NB4 (cell line): ENCODE results near the gene MUC5B.

Experiments used
- DNase-seq: peaks from one replicate; pipeline ENCODE4 v3.0.0; 2010; ENCODE audit warnings: low read depth
- H3K4me3 ChIP-seq: one replicate; pipeline ENCODE4 v1.5.1; 2011; ENCODE audit warnings: mild to moderate bottlenecking, low read depth, low read length, moderate library complexity
- MYC ChIP-seq: IDR thresholded peaks from 2 replicates; pipeline ENCODE4 v1.6.1; 2011; ENCODE audit warnings: low read depth, low read length
- POLR2A ChIP-seq: IDR thresholded peaks from 2 replicates; pipeline ENCODE4 v1.6.1; 2011; ENCODE audit warnings: mild to moderate bottlenecking; ENCODE audit not compliant: insufficient read length; ENCODE audit errors: extremely low read depth
- TF ChIP-seq, protein P1 (sequence below): IDR thresholded peaks from one replicate; pipeline ENCODE4 v1.5.1; 2012; ENCODE audit warnings: low read depth, low read length
- TF ChIP-seq, protein P2 (sequence below): IDR thresholded peaks from 2 replicates; pipeline ENCODE4 v1.6.1; 2011; ENCODE audit warnings: low read depth, low read length

The MUC5B gene

DNA sequence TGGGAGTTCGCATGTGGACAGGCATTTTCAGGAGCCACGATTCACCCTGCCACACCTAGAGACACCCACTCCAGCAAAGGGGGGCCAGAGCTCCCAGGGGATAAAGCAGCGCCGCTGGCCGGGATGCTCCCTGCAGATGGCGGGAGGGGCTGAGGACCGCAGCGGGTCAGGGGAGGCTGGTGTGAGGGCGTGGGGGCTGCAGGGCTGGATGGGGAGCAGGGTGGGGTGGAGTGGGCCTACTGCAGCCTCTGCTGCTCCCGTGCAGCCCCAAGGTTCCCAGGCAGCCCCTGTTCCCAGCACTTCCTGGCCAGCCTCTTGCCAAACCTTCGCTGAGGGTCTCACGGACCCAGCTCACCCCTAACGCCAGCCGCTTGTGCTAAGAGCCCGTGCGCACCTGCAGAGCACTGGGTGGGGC lies 13.0 kb downstream of the MUC5B start:
- no peak overlapping the region for H3K4me3 ChIP-seq
- TF ChIP-seq MYC (no peak), POLR2A (no peak)
- TF ChIP-seq, protein P1, sequence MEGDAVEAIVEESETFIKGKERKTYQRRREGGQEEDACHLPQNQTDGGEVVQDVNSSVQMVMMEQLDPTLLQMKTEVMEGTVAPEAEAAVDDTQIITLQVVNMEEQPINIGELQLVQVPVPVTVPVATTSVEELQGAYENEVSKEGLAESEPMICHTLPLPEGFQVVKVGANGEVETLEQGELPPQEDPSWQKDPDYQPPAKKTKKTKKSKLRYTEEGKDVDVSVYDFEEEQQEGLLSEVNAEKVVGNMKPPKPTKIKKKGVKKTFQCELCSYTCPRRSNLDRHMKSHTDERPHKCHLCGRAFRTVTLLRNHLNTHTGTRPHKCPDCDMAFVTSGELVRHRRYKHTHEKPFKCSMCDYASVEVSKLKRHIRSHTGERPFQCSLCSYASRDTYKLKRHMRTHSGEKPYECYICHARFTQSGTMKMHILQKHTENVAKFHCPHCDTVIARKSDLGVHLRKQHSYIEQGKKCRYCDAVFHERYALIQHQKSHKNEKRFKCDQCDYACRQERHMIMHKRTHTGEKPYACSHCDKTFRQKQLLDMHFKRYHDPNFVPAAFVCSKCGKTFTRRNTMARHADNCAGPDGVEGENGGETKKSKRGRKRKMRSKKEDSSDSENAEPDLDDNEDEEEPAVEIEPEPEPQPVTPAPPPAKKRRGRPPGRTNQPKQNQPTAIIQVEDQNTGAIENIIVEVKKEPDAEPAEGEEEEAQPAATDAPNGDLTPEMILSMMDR: no peak
- TF ChIP-seq, protein P2, sequence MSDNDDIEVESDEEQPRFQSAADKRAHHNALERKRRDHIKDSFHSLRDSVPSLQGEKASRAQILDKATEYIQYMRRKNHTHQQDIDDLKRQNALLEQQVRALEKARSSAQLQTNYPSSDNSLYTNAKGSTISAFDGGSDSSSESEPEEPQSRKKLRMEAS: no peak
- no peak for DNase-seq

DNA sequence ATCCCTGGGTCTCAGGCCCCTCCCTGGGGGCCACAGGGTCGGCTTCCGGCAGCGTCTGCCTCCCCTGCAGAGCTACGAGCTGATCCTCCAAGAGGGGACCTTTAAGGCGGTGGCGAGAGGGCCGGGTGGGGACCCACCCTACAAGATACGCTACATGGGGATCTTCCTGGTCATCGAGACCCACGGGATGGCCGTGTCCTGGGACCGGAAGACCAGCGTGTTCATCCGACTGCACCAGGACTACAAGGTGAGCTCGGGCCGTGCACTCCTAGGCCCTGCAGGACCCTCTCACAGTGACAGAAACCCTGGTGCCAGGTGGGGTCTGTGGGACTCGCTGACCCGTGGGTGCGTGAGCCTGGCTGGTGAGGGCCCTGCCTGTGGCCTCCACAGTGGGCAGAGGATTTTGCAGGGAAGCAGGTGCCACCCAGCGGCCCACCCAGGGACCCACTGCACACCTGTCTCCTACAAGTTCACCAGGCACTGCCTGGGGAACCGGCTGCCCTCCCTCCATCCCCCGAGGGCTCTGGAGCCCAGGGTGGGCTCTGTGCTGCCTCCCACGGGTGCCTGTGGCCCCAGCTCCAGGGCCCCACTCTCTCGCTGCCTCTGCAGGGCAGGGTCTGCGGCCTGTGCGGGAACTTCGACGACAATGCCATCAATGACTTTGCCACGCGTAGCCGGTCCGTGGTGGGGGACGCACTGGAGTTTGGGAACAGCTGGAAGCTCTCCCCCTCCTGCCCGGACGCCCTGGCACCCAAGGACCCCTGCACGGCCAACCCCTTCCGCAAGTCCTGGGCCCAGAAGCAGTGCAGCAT lies 13.7 kb downstream of the MUC5B start:
- H3K4me3 ChIP-seq: no peak overlapping the region
- TF ChIP-seq MYC: no peak

DNA sequence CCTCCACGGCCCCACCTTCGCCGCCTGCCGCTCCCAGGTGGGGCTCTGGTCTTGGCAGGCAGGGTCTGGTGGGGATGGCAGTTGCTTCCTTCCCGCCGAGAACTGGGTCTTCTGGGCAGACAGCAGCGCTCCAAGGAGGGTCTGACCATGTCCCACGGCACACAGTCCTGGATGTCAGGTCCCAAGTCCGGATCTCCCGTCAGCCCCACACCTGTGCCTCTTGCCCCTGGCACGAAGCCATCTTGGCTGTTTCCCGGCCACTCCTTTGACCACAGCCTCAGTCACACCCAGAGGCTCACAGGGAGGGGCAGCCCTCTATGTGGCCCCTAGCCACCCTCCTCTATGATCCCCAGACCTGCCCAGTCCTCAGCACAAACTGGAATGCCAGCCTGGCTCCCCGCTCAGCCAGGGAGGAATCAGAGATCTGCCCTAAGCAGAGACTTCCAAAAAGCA lies 14.3 kb downstream of the MUC5B start:
- no peak overlapping the region for H3K4me3 ChIP-seq
- no peak for DNase-seq
- TF ChIP-seq POLR2A (no peak), MYC (no peak)
- TF ChIP-seq, protein P1: no peak
- TF ChIP-seq, protein P2: no peak

More for the DNA sequence above, 13.7 kb downstream of the MUC5B start:
- no peak for DNase-seq

GRCh38 chr11:1237851-1238250 lies 15.0 kb downstream of the MUC5B start:
- DNase-seq: no peak
- no peak for TF ChIP-seq POLR2A
- TF ChIP-seq, protein P1: no peak
- no peak overlapping the region for H3K4me3 ChIP-seq

DNA sequence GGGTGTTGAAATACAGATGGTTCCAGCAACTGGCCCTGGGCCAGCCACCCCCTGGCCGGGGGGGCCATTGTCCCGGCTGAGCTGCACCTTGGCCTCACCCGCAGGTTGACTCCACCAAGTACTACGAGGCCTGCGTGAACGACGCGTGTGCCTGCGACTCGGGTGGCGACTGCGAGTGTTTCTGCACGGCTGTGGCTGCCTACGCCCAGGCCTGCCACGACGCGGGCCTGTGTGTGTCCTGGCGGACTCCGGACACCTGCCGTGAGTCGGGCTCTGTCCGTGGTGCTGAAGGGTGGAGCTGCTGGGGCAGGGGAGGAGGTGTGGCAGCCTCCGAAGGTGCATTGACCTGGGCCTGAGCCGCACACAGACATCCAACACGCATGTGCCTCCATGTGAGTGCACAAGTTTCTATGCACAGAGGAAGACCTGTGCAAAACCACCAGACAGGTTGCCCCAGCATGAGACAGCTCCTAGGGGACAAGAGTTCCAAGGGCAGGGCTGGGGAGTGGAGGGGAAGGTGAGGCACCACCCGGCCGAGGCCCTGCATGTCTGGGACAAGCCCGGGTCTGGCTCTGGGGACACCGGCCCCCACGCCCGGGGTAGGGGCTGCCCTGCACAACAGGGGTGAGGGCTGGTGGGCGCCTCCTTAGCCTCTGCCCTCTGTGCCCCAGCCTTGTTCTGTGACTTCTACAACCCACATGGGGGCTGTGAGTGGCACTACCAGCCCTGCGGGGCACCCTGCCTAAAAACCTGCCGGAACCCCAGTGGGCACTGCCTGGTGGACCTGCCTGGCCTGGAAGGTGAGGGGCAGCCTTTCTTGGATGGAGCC lies 16.1 kb downstream of the MUC5B start:
- DNase-seq: no peak
- no peak overlapping the region for H3K4me3 ChIP-seq
- TF ChIP-seq, protein P2: no peak
- no peak for TF ChIP-seq MYC
- no peak for TF ChIP-seq POLR2A
- TF ChIP-seq, protein P1: no peak

GRCh38 chr11:1239596-1240205 lies 16.8 kb downstream of the MUC5B start:
- no peak for TF ChIP-seq POLR2A
- no peak for DNase-seq
- no peak overlapping the region for H3K4me3 ChIP-seq
